ENCODE data around the gene RAB8B.

DNA sequence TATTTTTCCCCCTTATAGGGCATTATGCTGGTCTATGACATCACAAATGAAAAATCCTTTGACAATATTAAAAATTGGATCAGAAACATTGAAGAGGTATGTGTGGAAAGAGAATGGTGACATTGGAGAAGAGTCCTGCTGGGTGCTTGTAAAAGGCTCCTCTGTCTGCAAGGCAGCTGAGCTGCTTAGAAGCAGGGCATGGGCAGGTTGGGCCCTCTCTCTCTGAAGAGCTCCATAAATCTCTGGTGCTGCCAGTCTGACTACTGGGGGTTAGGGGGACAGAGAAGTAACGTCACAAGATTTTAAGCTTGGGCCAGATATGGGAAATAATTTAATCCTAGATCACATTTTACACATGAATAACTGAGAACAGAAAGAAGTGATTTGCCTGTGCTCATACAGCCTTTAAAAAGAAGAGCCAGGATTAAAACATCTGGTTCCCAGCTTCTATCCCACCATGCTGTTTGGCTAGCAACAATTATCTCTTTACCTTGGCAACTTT, 66.1 kb downstream of the RAB8B start:
- TF ChIP-seq POLR2AphosphoS5 (IDR thresholded peaks at IDR 0.05; ENCODE audit: low read depth, low read length) (no peak), POLR2A (IDR thresholded peaks at IDR 0.05; ENCODE audit: low read depth, low read length) (no peak)

Data from GM12892 (cell line).